ENCODE data around the gene ATP8A1.

ATP8A1 gene

DNA sequence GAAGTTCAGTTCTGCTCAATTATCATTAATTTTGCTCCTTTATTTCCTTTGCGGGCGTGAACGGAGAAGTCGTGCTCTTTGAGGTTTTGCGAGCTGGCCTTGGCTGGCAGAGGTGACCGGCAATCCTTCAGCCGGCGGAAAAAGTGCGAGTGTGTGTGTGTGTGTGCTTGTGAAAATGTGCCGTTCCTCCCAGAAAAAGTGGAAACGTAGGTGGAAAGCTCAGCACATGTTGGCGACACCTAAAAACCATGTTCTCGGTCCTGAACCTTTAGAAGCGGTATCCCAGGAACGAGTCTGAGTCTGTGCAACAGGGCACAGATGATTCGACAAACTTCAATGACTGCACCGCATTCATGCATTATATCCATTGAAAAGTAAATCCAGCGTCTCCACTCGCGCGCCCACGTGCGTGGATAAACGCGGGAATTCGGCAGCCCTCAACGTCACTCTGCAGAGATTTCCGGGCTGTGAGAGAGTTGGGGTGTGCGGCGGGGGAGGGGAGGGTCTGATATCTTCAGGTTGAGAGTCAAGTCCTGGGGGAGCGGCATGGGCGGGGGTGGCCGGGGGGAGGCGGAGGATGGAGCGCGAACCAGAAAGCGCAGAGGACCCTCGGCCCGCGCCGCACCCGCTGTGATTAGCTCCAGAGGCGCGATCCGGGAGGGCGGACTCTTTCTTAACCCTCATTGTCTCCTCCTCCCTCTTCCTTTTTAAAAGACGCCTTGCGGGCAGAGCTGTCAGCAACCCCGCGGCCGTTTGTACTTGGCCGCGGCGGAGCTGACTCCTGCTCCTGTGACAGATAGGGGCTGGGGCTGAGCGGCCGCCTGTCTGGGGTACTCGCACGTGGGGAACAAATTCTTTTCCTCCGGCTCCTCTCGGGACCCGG is 259.9 kb downstream of the ATP8A1 start, which contains the start of gene SHISA3:
Gene SHISA3 (plus strand): TSS at position 737 of the 883 bp plus-strand sequence. CDS start 569 bp downstream, outside the sequence.
- no peak for DNase-seq (ENCODE audit: low read depth)
- no peak for TF ChIP-seq CTCF (IDR thresholded peaks at IDR 0.05; ENCODE audit: control insufficient read depth, insufficient read depth, low read depth, low read length, missing control alignments)
- no peak within 1 kb of the TSS; the same call in 1 of the 2 replicates for H3K4me3 ChIP-seq (ENCODE audit: control insufficient read depth, low read depth, low read length)

DNA sequence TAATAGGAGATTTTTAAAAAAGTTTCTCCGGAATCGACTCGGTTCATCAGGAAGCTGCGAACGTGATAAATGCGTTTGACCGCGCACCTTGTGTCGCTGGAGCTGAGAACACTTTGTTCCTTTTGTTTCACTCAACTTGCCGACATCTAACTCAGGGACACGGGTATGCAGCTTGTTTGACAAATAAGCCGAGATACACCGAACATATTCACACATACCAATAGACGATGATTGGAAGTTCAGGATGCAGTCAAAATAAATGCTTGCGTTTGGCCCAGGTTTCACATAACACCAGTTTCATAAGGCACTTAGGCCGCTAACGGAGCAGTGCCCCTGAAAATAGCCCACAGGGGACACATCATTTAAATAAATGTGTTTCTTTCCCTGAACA is 260.5 kb downstream of the ATP8A1 start:
- H3K4me3 ChIP-seq (ENCODE audit: control insufficient read depth, low read depth, low read length): no peak overlapping the region
- no peak for TF ChIP-seq CTCF (IDR thresholded peaks at IDR 0.05; ENCODE audit: control insufficient read depth, insufficient read depth, low read depth, low read length, missing control alignments)

GRCh38 chr4:42395595-42395994 is 261.3 kb downstream of the ATP8A1 start:
- no peak overlapping the region for H3K4me3 ChIP-seq (ENCODE audit: control insufficient read depth, low read depth, low read length)
- DNase-seq (ENCODE audit: low read depth): no peak
- TF ChIP-seq CTCF (IDR thresholded peaks at IDR 0.05; ENCODE audit: control insufficient read depth, insufficient read depth, low read depth, low read length, missing control alignments): no peak

More for the DNA sequence above, 260.5 kb downstream of the ATP8A1 start:
- no peak for DNase-seq (ENCODE audit: low read depth)

DNA sequence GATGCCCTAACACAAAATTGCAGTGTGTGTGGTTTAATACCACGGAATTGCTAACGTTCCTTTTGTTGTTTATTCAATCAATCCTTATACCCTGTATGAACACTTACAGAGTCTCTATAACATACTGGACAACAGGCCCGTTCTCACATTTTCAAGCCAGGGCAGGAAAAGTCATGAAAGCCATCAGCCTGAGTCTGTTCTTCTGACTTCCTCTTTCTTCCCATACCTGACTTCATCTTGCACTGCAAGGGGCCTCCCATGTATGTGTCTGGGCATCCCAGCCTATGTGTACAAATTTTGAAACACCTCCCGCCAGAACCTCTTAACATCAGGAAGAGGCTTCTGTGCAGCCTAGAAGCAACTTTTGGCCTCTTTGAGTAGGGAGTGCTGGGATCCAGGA is 264.5 kb downstream of the ATP8A1 start:
- DNase-seq (ENCODE audit: low read depth): no peak
- no peak for TF ChIP-seq CTCF (IDR thresholded peaks at IDR 0.05; ENCODE audit: control insufficient read depth, insufficient read depth, low read depth, low read length, missing control alignments)
- no peak overlapping the region for H3K4me3 ChIP-seq (ENCODE audit: control insufficient read depth, low read depth, low read length)

DNA sequence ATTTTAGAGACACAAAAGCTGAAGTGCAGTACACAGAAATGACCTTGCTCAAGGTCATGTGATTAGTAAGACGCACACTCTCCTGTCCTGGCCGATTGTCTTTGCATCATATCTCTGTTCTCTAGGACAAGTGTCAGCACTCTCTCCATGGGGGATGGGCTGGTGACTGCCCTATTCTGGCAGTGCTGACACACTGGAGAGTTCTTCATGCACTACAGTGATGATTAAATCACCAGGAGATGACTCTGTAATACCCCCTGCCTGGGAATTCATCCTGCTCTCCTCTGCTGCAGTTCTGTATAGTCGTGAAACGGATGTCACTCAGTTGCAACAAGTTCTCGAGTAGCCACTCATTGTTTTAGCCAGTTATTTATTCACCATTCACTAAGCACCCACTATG is 264.9 kb downstream of the ATP8A1 start:
- TF ChIP-seq CTCF (IDR thresholded peaks at IDR 0.05; ENCODE audit: control insufficient read depth, insufficient read depth, low read depth, low read length, missing control alignments): no peak
- DNase-seq (ENCODE audit: low read depth): no peak
- no peak overlapping the region for H3K4me3 ChIP-seq (ENCODE audit: control insufficient read depth, low read depth, low read length)

DNA sequence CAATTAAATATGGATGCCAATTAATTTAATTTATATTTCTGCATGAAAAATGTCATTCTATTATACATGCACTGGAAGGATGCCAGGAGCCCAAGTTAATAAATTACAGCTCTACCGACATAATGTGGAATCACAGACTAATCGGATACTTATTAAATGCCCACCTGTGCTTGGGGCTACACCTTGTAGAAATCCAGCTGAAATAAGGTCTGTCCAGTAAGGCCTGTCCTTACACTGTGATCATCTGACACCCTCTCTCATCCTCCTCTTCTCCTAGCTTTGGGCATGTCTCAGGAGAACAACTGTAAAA is 265.6 kb downstream of the ATP8A1 start:
- no peak overlapping the region for H3K4me3 ChIP-seq (ENCODE audit: control insufficient read depth, low read depth, low read length)
- no peak for DNase-seq (ENCODE audit: low read depth)
- TF ChIP-seq CTCF (IDR thresholded peaks at IDR 0.05; ENCODE audit: control insufficient read depth, insufficient read depth, low read depth, low read length, missing control alignments): no peak

Measured in AG09309 (cell line).